Activated CD8-positive, alpha-beta memory T cell treated with anti-CD3 and anti-CD28 coated beads for 48 hours (primary cell): ENCODE measurements around the gene TTC33.
"Not testable (repeated sequence)": the region's sequence is repeated elsewhere in the genome, so short reads cannot be mapped to it uniquely, and the experiment has no call there.

Experiments used
- DNase-seq, 3 experiments: peaks; one replicate each; pipeline ENCODE4 v3.0.0-alpha.2; 2020; ENCODE audit warnings: low read depth in 2 of 3, low spot score in 2 of 3

Gene TTC33, protein sequence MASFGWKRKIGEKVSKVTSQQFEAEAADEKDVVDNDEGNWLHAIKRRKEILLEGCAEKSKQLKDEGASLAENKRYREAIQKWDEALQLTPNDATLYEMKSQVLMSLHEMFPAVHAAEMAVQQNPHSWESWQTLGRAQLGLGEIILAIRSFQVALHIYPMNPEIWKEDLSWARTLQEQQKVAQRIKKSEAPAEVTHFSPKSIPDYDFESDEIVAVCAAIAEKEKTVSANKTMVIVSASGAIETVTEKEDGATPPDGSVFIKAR

DNA sequence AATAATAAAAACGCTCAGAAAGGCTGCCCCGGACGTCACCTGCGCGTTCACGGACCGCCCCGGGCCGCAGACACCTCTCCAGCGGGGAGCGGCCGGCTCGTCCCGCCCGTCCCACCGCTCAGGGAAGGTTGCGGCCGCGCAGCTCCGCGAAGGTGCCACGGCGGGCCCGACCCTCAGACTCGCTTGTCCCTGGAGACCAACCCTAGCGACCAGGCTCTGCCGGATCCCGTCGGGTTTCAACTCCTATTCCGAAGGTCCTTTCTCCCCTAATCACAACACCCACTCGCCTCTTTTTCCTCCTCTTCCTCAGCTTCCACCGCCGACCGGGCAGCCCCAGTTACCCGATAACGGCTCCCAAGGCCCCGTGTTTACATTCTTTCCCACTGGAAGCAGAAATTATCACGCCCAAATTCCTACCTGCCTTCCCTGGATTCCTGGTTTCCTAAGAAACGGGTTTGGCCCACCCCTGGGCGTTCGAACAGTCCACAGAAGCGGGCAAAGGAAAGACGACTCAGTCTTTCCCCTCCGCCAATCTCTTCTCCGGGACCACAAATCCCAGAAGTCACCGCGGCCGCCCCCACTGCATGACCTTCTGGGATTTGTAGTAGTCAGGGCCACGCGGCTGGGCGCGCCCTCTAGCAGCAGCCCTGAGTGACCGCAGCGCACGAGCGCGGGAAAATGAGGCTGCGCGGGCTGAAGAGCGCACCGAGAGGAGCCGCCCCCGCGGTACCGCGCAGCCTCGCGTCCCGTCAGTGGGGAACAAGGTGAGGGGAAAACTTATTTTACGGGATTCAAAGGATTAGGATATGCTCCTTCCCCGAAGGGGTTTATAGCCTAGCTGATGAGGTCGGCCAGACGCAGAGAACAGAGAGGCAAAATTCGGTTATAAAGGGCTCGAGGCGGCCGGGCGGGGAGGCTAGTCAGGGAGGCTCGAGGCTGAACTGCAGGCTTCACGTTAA is at the start of gene TTC33:
Gene TTC33 (minus strand): TSS at position 555 of the 959 bp plus-strand sequence. CDS start 8,943 bp downstream, outside the sequence.
- DNase-seq = peak; percentile 83 to 88 (median 86)

DNA sequence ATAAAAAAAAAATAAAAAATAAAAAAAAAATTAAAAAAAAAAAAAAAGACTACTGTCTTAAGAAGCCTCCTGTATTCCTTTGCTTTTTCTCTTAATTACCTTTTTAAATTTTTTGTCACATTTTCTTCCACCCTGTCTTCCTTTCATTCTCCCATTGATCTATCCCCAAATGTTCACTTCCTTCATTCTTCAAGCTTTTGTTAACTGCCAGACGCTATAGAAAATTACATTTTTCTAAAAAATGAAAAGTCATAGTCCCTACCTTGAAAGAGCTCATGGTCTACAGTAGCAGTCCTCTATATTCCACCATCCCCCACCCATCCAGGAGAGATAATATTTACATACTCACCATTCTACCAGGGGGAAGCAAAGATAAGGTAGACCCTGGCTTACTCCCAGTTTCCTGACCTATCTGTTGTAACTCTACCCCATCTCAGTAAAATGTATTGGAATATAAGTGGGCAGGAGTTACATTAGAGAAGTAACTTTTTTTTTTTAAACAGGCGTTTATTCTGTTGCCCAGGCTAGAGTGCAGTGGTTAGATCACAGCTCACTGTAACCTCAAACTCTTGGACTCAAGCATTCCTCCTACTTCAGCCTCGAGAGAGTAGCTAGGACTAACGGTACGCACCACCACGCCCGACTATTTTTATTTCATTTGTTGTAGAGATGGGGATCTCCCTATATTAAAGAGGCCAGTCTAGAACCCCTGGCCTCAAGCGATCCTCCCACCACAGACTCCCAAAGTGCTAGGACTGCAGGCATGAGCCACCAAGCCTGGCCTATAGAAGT is 46.2 kb upstream of the TTC33 start:
- DNase-seq = no peak

DNA sequence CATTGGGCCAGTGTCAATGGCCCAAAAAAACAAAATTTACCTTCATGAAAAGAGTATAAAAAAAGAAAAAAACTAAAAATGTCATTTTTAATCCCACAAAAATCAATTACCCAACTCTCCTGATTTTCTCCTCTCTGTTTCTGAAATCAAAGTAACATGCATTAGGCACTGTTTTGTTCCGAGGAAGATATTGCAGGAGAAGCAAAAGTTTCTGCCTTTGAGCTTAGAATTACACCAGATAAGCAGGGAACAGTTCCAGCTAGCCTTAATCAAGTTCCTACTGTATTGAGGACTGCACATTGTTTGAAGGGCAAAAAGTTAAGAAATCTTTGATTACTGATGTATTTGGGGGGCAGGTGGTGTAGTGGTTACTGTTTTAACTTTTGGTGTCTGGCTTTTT is 43.5 kb upstream of the TTC33 start:
- DNase-seq = no peak

DNA sequence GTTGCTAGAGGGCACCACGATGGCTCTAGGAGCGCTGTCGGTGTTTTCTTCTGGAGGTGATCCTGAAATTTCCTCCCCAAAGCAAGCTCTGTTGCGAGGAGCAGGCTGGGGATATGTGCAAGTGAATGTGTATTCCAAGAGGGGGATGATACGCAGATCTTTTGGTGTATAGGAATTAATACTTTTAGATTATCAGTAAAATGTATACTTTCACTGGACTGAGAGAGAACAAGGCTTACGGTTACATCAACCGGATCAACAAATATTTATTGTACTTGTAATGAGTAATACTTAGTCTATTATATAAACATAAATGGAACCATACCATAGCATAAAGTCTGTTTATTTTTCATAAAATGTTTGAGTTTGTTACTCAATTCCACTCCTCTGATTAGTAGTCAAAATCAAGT is 43.0 kb upstream of the TTC33 start:
- no peak for DNase-seq

DNA sequence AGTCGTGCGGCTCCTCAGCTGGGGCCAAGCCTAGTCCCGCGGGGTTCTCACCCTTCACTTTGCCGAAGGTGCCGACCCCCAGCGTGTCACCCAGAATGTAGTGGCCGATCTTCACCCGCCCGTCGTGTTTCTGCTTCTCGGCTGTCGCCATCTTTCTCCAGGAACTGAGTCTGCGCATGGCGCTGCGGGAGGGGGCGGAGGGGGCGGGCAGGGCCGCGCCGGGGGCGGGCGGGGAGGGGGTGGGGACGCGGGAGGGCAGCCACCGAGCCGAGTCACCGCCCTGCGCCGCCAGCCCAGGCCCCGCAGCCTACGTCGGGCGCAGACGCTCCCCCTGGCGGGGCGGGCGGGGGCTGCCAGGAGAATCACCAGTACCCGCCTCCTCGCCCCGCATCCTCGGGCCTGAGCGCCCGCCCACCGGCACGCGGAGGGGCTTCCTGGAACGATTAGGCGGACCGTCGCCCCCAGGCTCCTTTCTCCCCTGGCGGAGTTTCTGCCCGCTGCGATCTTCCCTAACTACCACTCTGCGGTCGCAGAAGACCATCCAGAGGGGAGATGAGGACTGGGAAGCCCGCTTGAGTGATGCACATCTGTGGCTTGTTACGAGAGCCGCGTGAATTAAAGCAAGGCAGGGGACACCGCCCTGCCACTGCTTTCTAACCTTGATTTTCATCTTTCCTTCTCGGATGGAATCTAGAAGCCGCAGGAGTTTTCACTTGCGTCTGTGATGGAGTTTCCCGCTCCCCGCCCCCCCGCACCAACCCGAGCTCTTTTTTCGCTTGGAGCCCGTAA is 42.4 kb upstream of the TTC33 start, which contains the start of gene PRKAA1:
Gene PRKAA1 (minus strand): TSS at position 363 of the 789 bp plus-strand sequence. CDS start 185 bp downstream, at position 178.
- DNase-seq = peak; percentile 59 to 83 (median 71)

DNA sequence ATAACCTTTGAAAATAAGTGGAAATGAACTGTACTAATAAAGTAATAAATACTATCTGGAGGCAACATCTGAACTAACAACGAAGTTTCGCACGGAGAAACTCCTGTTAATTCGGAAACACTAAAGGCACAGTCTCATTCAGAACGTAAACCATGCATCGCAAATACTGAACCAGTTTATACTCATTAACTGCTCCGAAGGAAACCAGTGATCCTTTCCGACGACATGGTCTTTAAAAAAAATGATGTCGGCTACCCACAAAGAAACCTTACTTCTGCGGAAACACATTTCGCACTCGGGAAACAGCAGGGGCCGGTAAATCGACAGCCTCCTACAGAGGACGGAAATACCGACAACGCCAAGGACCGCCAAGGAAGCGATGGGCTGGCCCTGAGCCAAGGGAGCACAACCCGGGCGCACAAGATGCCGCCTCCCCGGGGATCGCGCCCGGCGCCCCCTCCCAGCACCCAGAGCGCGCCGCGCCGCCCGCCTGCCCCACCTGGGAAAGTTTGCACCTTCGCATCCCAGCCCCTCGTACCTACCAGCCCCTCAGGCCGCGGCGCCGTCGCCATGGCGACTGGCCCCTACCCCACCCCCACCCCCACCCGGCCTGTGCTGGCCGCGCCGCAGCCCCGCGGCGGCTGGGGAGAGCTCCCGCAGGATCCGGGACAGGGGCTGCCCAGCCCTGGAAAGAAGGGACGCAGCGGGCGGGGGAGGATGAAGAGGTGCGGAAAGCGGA is 41.7 kb upstream of the TTC33 start:
- peak; percentile 54 to 63 (median 59) for DNase-seq

DNA sequence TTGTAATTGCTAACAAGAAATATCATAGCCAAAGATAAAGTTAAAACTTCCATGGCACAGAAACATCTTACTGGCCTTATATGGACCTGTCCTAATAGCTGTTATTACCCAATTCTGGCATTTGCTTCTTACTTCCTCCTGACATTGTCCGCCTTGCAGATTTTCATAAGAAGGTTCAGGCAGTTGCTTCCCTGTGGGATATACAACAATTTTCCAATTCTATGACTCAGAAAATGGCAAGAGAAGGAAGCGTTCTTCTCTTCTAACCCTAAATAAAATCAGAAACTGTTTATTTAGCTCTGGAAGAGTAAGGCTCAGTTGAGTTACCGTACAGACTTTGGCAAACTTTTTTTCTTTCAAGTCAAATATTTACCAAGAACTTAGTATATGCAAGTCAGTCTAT is 40.7 kb upstream of the TTC33 start:
- no peak for DNase-seq

DNA sequence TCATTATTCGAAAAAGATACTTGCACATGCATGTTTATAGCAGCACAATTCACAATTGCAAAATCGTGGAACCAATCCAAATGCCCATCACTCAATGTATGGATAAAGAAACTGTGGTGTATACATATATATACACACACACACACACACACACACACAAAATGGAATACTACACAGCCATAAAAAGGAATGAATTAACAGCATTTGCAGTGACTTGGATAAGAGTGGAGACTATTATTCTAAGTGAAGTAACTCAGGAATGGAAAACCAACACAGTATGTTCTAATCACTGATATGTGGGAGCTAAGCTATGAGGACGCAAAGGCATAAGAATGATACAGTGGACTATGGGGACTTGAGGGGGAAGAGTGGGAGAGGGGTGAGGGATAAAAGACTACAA is 39.1 kb upstream of the TTC33 start:
- DNase-seq = not testable (repeated sequence)

DNA sequence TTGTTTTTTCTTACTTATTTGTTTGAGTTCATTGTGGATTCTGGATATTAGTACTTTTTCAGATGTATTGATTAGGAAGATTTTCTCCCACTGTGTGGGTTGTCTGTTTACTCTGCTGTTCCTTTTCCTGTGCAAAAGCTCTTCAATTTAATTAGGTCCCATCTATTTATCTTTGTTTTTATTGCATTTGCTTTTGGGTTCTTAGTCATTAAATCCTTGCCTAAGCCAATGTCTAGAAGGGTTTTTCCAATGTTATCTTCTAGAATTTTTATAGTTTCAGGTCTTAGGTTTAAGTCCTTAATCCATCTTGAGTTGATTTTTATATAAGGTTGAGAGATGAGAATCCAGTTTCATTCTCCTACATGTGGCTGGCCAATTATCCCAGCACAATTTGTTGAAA is 38.6 kb upstream of the TTC33 start:
- DNase-seq = not testable (repeated sequence)

DNA sequence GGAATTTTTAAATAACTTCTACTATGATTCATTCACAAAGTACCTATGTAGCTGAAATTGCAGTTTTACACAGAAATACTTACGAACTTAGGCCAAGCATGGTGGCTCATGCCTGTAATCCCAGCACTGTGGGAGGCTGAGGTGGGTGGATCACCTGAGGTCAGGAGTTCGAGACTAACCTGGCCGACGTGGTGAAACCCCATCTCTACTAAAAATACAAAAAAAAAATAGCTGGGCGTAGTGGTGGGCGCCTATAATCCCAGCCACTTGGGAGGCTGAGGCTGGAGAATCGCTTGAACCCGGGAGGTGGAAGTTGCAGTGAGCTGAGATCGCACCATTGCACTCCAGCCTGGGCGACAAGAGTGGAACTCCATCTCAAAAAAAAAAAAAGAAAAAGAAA is 36.9 kb upstream of the TTC33 start:
- not testable (repeated sequence) for DNase-seq

DNA sequence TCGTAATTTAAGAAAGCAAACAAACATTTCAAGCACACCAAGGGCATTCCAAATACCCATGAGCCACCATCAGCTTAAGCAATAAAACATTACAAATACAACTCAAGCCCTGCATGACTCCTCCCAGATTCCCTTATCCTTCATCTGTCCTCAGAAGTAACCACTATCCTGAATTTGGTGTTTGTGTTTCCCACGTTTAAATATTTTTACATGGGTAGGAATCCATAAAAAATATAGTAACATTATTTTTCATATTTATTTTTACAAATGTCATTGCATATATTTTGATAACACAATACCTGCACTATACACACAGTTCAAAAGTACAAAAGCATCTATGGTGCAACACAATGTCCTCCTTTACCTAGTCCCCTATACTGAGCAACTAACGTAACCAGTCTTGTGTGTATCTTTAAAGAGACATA is 36.0 kb upstream of the TTC33 start:
- DNase-seq = no peak

DNA sequence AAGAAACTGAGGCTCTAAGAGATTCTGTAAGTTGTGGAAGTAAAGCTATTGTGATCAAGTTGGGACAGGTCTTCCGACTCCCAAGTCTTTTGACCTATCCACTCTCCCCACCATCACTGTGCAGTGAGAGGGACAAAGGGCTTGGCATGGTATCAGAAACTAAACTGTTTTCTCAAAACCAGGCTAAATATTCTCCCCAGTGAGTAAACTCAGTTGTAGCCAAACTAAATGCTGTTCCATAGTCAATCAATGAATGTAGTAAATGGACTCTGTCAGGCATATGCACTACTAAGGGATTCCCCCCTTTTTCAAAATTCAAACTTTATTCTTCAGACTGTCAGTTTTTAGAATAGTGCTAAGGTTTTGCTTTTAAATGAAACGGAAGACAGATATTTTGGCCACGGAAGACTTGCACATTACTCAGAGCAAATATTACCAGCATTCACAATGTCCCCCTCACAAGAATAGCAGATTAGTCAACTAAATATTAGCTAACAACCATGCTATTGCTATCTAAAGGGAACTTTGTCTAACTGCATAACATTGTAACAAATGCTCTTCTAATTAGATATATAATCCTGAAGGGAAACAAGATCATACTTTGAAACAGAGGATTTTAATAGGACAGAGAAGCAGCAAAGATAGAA is 35.3 kb upstream of the TTC33 start:
- no peak for DNase-seq

DNA sequence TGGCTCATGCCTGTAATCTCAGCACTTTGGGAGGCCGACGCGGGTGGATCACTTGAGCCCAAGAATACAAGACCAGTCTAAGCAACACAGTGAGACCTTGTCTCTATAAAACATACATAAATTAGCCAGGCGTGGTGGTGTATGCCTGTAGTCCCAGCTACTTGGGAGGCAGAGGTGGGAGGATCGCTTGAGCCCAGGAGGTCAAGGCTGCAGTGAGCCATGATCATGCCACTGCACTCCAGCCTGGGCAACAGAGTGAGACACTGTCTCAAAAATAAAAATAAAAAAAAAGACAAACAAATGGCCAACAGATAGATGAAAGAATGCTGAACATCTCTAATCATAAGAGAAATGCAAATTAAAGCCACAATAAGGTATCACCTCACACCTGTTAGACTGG is 33.2 kb upstream of the TTC33 start:
- DNase-seq = not testable (repeated sequence)

DNA sequence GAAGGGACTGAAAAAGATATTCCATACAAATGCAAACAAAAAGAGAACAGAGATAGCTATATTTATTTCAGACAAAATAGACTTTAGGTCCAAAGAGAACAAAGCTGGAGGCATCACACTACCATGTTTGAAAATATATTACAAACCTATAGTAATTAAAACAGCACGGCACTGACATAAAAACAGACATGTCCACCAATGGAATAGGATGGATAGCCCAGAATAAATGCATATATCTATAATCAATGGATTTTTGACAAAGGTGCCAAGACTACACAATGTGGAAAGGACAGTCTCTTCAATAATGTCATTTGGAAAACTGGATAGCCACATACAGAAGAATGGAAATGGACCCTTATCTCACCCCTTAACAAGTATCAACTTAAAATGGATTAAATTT is 32.2 kb upstream of the TTC33 start:
- DNase-seq = no peak

DNA sequence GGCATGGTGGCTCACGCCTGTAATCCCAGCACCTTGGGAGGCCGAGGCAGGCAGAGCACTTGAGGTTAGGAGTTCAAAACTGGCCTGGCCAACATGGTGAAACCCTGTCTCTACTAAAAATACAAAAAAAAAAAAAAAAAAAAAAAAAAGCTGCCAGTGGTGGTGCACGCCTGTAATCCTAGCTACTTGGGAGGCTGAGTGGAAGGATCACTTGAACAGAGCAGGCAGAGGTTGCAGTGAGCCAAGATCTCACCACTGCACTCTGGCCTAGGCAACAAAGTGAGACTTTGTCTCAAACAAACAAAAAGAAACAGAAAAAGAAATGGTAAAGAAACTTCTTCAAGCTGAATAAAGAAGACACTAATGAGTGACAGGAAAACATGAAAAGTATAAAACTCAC is 30.9 kb upstream of the TTC33 start:
- not testable (repeated sequence) for DNase-seq

DNA sequence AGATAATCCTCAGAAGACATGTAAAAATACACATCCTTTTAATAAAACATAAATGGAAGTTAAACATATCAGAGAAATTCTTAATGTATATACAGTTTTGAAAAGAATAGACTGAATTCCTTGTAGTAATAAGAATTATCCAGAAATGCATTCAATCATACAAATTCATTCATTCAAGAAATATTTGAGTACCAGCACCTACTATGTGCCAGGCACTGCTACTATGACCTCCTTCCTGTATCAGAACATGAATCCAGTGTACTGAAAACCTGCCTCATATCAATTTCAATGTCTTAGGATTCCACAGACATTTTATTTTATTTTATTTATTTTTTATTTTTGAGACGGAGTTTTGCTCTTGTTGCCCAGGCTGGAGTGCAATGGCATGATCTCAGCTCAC is 29.2 kb upstream of the TTC33 start:
- no peak for DNase-seq

DNA sequence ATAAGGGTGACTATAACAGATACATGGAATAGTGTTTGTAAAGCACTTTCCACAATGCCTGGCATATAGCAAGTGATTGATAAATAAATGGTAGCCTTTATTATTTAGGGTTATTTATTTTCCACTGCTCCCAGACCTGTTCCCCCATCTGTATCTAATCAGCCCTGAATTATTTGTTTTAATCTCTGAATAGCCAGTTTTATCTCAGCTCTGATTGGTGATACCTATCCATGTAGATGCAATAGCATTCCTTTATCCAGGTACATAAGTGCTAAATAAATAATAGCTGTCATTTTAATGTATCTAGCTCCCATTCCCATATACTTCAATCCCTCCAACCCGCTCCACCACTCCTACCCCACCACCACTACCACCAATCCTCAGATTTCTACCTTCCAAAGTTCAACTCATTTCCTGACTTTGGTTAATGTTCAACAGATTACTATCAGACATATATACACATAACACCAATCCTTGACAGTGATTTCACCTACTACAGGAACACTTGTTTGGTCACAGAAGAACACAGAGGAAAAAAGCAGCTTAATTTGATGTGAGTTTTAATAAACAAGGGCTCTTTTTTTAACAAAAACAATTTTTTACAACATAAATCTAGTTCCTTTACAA is 28.4 kb upstream of the TTC33 start:
- DNase-seq = no peak

DNA sequence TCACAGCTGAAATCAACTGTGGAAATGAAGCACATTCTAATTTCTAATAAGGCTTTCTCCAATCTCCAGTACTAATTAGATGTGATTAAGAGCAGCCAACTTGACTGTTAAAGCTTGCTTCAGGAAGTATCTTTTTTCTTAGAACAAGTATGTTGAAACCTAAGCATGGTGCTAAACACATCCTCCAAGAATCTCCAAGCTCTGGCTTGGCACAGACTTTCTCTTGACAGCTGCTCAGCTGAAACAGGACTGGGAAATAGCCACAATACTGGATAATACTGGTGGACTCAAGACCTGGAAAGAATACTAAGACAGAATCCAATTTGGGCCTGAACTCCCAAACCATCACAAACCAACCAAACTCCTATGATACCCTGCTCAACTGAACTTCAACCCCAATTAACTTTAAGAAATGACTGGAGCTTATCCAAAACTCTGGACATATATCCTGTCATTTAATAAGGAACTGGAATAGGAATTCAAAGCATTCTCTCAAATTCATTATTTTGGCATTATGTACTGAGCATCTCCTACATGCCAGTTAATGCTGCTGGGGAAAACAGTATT is 26.2 kb upstream of the TTC33 start:
- no peak for DNase-seq
